G401 (cell line): ENCODE data around the gene FAAH2. TPM values are rescaled to one million over a fixed set of nuclear protein-coding genes. Genes with fewer than 3 reads are reported as not detected.

Experiments used
- total RNA-seq: library from RNA; depleted of rRNA; stranded (reverse); fragments of >200 nt; shearing (Covaris generic); gene quantifications from 2 replicates; pipeline ENCODE4 v1.2.3, GENCODE V29; 2014; rRNA removed

Gene FAAH2
- total RNA-seq, 1 experiment from 2014 or later = not detected

Other genes with a start within 250 kb of the FAAH2 start
- 10.8 and 17.1 TPM in 2 replicates for gene SPIN2B, start 165.2 kb upstream of the FAAH2 start, total RNA-seq
- not detected in 2 replicates for gene SPIN2A, start 149.3 kb upstream of the FAAH2 start, total RNA-seq